Activated naive CD8-positive, alpha-beta T cell treated with anti-CD3 and anti-CD28 coated beads, Interleukin-2, amount 10 ng/mL, durations not matched to agents 7 days and 5 days (primary cell): ENCODE measurements around the gene ANAPC2. TPM values are rescaled to one million over a fixed set of nuclear protein-coding genes. Genes with fewer than 3 reads are reported as not detected.

ENCODE experiments used
- ATAC-seq: fragments of 150-1000 bp; cut with Tn5 transposase; one replicate; pipeline ENCODE4 v1.10.0; 2021; ENCODE audit warnings: low read depth, moderate library complexity
- POLR2A ChIA-PET: fragments of 350-600 bp; sonication (Branson Sonifier 250); formaldehyde crosslinking; loops from one replicate; lab custom pipeline; 2021; ENCODE audit warnings: antibody characterized with exemption; lab: Charles Lee
- DNase-seq: peaks from one replicate; pipeline ENCODE4 v3.0.0; 2021
- H3K27ac Mint-ChIP-seq: one replicate; pipeline ENCODE4 v1.8.0; 2022; ENCODE audit warnings: mild to moderate bottlenecking, mixed read lengths
- H3K27me3 Mint-ChIP-seq: one replicate; pipeline ENCODE4 v1.8.0; 2022; ENCODE audit warnings: mild to moderate bottlenecking, moderate library complexity, mixed read lengths
- H3K36me3 Mint-ChIP-seq: one replicate; pipeline ENCODE4 v1.8.0; 2021; ENCODE audit warnings: mild to moderate bottlenecking, mixed read lengths
- H3K4me1 Mint-ChIP-seq: one replicate; pipeline ENCODE4 v1.8.0; 2021; ENCODE audit warnings: mixed read lengths
- H3K4me3 Mint-ChIP-seq: one replicate; pipeline ENCODE4 v1.8.0; 2022; ENCODE audit warnings: mild to moderate bottlenecking, moderate library complexity, mixed read lengths
- H3K9me3 Mint-ChIP-seq: one replicate; pipeline ENCODE4 v1.8.0; 2021; ENCODE audit warnings: mixed read lengths
- total RNA-seq, 2 experiments: library from RNA; stranded (reverse); gene quantifications; one replicate each; pipeline ENCODE4 v1.2.3, GENCODE V29; 2021

ANAPC2 gene
- total RNA-seq, 2 experiments from 2014 or later: 84.2 to 87.8 TPM

- peaks cover 4% of the 10 kb centered on the region for H3K4me1 Mint-ChIP-seq
- POLR2A ChIA-PET: interaction anchor here (1.7 kb wide), 1 partner anchor 9 kb away, joined by 8 read pairs; the partner anchor contains the start of gene TUBB4B
Measured at GRCh38 chr9:137231372-137232039, 43.1 kb upstream of the ANAPC2 start.

GRCh38 chr9:137230705-137231371 is 42.5 kb upstream of the ANAPC2 start, which contains the start of gene SLC34A3:
Gene SLC34A3 (plus strand): TSS chr9:137230901. CDS start chr9:137231703, 802 bp downstream.
- Mint-ChIP-seq H3K4me3 (no peak within 1 kb of the TSS), H3K27me3 (peaks cover 2% of the 10 kb centered on the region), H3K27ac (no peak within 1 kb of the TSS), H3K4me1 (peaks cover 4% of the 10 kb centered on the region), H3K9me3 (no peaks in the 10 kb centered on the region), H3K36me3 (no peaks in the 10 kb centered on the region)
- ATAC-seq: no peak
- POLR2A ChIA-PET: interaction anchor here (1.7 kb wide), 1 partner anchor 10 kb away, joined by 8 read pairs; the partner anchor contains the start of gene TUBB4B
- DNase-seq: no peak

More at GRCh38 chr9:137231372-137232039, 43.1 kb upstream of the ANAPC2 start:
- no peaks in the 10 kb centered on the region for H3K9me3 Mint-ChIP-seq
- ATAC-seq: no peak
- H3K27ac Mint-ChIP-seq: no peak overlapping the region
- no peak for DNase-seq
- peaks cover 2% of the 10 kb centered on the region for H3K27me3 Mint-ChIP-seq
- no peaks in the 10 kb centered on the region for H3K36me3 Mint-ChIP-seq
- no peak overlapping the region for H3K4me3 Mint-ChIP-seq

- ATAC-seq (no peak), DNase-seq (no peak)
- Mint-ChIP-seq H3K36me3 (no peaks in the 10 kb centered on the region), H3K9me3 (no peaks in the 10 kb centered on the region), H3K4me1 (peaks cover 4% of the 10 kb centered on the region), H3K27me3 (peaks cover 2% of the 10 kb centered on the region), H3K27ac (no peak overlapping the region), H3K4me3 (no peak overlapping the region)
- POLR2A ChIA-PET: interaction anchor here (1.7 kb wide), 1 partner anchor 11 kb away, joined by 8 read pairs; the partner anchor contains the start of gene TUBB4B
Measured at GRCh38 chr9:137229903-137230704, 41.7 kb upstream of the ANAPC2 start.

- Mint-ChIP-seq H3K27me3 (peaks cover 2% of the 10 kb centered on the region), H3K4me3 (no peak overlapping the region), H3K9me3 (no peaks in the 10 kb centered on the region), H3K36me3 (no peaks in the 10 kb centered on the region), H3K4me1 (peaks cover 4% of the 10 kb centered on the region), H3K27ac (no peak overlapping the region)
- no peak for ATAC-seq
- DNase-seq: no peak
- POLR2A ChIA-PET: no interaction called here
Measured at GRCh38 chr9:137228968-137229896, 40.9 kb upstream of the ANAPC2 start.

- Mint-ChIP-seq H3K9me3 (no peaks in the 10 kb centered on the region), H3K27ac (no peak overlapping the region), H3K4me1 (peaks cover 5% of the 10 kb centered on the region), H3K36me3 (no peaks in the 10 kb centered on the region), H3K4me3 (no peak overlapping the region), H3K27me3 (peaks cover 2% of the 10 kb centered on the region)
- DNase-seq (no peak), ATAC-seq (no peak)
- POLR2A ChIA-PET: interaction anchor here (1.5 kb wide), 1 partner anchor 99 kb away, joined by 7 read pairs; no protein-coding TSS in a partner anchor
Measured at GRCh38 chr9:137228506-137228967, 40.2 kb upstream of the ANAPC2 start.

- no peaks in the 10 kb centered on the region for H3K36me3 Mint-ChIP-seq
- peak overlapping the region; percentile 33 for H3K4me3 Mint-ChIP-seq
- POLR2A ChIA-PET: interaction anchor here (0.8 to 2.5 kb wide), 4 partner anchors 11 to 132 kb away, joined by 3 to 11 read pairs (median 6); partner anchors contain the start of genes ANAPC2 and SSNA1
- H3K27me3 Mint-ChIP-seq: peaks cover 2% of the 10 kb centered on the region
- H3K9me3 Mint-ChIP-seq: no peaks in the 10 kb centered on the region
- DNase-seq (no peak), ATAC-seq (no peak)
- H3K4me1 Mint-ChIP-seq: peaks cover 6% of the 10 kb centered on the region
- peak overlapping the region; percentile 81 for H3K27ac Mint-ChIP-seq
Measured at GRCh38 chr9:137227853-137228505, 39.6 kb upstream of the ANAPC2 start.

GRCh38 chr9:137227054-137227852 is 38.9 kb upstream of the ANAPC2 start, which contains the start of gene RNF224:
Gene RNF224 (plus strand): TSS chr9:137227502. CDS start chr9:137228336, 834 bp downstream.
- ATAC-seq (peak; percentile 40), DNase-seq (peak; percentile 88)
- Mint-ChIP-seq H3K27me3 (peaks cover 2% of the 10 kb centered on the region), H3K36me3 (no peaks in the 10 kb centered on the region), H3K9me3 (no peaks in the 10 kb centered on the region), H3K4me3 (peak within 1 kb of the TSS; percentile 33), H3K27ac (peak within 1 kb of the TSS; percentile 81), H3K4me1 (peaks cover 7% of the 10 kb centered on the region)
- POLR2A ChIA-PET: interaction anchor here (0.8 to 4.9 kb wide), 9 partner anchors 12 to 141 kb away, joined by 3 to 35 read pairs (median 3); partner anchors contain the start of genes ANAPC2, MAN1B1, SSNA1 and TUBB4B

- no peak for ATAC-seq
- Mint-ChIP-seq H3K27me3 (peaks cover 2% of the 10 kb centered on the region), H3K27ac (no peak overlapping the region)
Measured at GRCh38 chr9:137226338-137227053, 38.1 kb upstream of the ANAPC2 start.

GRCh38 chr9:137225699-137226331 is 37.5 kb upstream of the ANAPC2 start:
- Mint-ChIP-seq H3K4me3 (no peak overlapping the region), H3K27ac (no peak overlapping the region), H3K36me3 (no peaks in the 10 kb centered on the region), H3K9me3 (no peaks in the 10 kb centered on the region), H3K27me3 (peaks cover 2% of the 10 kb centered on the region), H3K4me1 (peaks cover 7% of the 10 kb centered on the region)
- POLR2A ChIA-PET: interaction anchor here (1.2 to 4.9 kb wide), 6 partner anchors 22 to 156 kb away, joined by 3 to 35 read pairs (median 8); partner anchors contain the start of genes MAN1B1, SAPCD2 and TPRN
- DNase-seq (peak; percentile 39), ATAC-seq (no peak)

More at GRCh38 chr9:137226338-137227053, 38.1 kb upstream of the ANAPC2 start:
- peaks cover 7% of the 10 kb centered on the region for H3K4me1 Mint-ChIP-seq
- no peaks in the 10 kb centered on the region for H3K9me3 Mint-ChIP-seq
- POLR2A ChIA-PET: interaction anchor here (0.8 to 4.9 kb wide), 8 partner anchors 14 to 157 kb away, joined by 3 to 35 read pairs (median 4); partner anchors contain the start of genes MAN1B1, SAPCD2, TPRN and TUBB4B
- H3K36me3 Mint-ChIP-seq: no peaks in the 10 kb centered on the region
- H3K4me3 Mint-ChIP-seq: no peak overlapping the region
- DNase-seq: peak; percentile 32
